Breast epithelium (tissue), 3 donors: ENCODE data around the gene RHOT2.

Experiments used
- CTCF ChIP-seq, 3 donors: fragments of 450-650 bp; IDR thresholded peaks; one replicate each; pipeline ENCODE4 v1.5.1; 2016 to 2017; ENCODE audit warnings: antibody characterized with exemption in 3 of 3, mild to moderate bottlenecking in 3 of 3, moderate library complexity in 3 of 3
- POLR2AphosphoS5 ChIP-seq, 3 donors: sonication (generic); formaldehyde crosslinking; IDR thresholded peaks; one replicate each; pipeline ENCODE4 v1.6.1; 2017; ENCODE audit warnings: antibody characterized with exemption in 3 of 3

- TF ChIP-seq POLR2AphosphoS5 (IDR thresholded peaks at IDR 0.05) (no peak), CTCF (IDR thresholded peaks at IDR 0.05) (no peak)
These were observed 6.4 kb downstream of the RHOT2 start for GRCh38 chr16:674214-674881.
